HPDE6-E6E7 (cell line): ENCODE measurements around the gene LGALS9C.
"Not testable (repeated sequence)": the region's sequence is repeated elsewhere in the genome, so short reads cannot be mapped to it uniquely, and the experiment has no call there.

Experiments used
- DNase-seq: peaks from one replicate; pipeline ENCODE4 v3.0.0; 2011; ENCODE audit warnings: missing footprints; ENCODE audit errors: extremely low spot score

Gene LGALS9C

GRCh38 chr17:18528899-18529500, 52.4 kb downstream of the LGALS9C start:
- not testable (repeated sequence) for DNase-seq

DNA sequence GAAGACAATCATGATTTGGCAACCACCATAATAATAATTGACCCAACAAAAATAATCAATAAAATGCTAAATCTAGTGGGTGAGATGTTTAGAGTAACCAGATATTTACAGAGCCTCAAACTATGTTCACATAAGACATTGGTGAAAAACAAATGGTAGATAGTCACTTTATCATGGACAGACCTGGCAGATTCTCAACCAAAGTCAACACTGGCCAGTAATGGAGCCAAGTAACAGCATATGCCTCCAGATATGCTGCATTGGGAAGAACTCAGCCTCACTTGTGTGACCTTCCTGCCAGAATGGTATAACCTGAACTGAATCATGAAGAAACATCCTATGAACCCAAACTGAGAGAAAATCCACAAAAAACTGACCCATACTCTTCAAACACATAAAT, 53.8 kb downstream of the LGALS9C start:
- not testable (repeated sequence) for DNase-seq

DNA sequence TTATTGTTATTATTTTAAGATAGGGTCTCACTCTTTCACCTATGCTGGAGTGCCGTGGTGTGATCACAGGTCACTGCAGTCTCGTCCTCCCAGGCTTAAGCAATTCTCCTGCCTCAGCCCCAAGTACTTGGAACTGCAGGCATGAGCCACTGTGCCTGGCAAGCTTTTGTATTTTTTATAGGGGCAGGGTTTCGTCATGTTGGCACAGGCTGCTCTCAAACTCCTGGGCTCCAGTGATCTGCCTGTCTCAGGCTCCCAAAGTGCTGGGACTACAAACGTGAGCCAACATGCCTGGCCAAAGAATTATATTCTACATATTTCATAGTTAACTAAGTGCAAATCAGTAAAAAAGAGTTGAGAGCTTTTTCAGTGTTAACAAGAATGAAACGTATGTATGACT, 65.6 kb downstream of the LGALS9C start:
- DNase-seq: not testable (repeated sequence)

GRCh38 chr17:18542907-18543306, 66.3 kb downstream of the LGALS9C start:
- DNase-seq: not testable (repeated sequence)
